Measurements from ENCODE around the gene ANKH. TPM values are rescaled to one million over a fixed set of nuclear protein-coding genes. Genes with fewer than 3 reads are reported as not detected.

Gene ANKH
- total and polyA plus RNA-seq, 2 donors (not counting 1 experiment from before 2014, with no cell fraction given), result 13.7 to 71.1 TPM

GRCh38 chr5:14851050-14851419 is 20.5 kb downstream of the ANKH start:
- no peaks in the 10 kb centered on the region for H3K9me3 Mint-ChIP-seq (ENCODE audit: insufficient read depth)
- Histone ChIP-seq H3K36me3 (replicated peaks in 1 of 2; ENCODE audit: control extremely low read depth in 1 of 2, control insufficient read depth in 1 of 2, extremely low read depth in 1 of 2, insufficient read depth in 2 of 2, low read length in 1 of 2) (no peaks in the 10 kb centered on the region), H3K9me3 (ENCODE audit: control extremely low read depth in 1 of 3, control insufficient read depth in 2 of 3, insufficient read depth in 1 of 3, low read length in 2 of 3) (no peaks in the 10 kb centered on the region), H3K27ac (ENCODE audit: low read length in 2 of 2) (no peak overlapping the region), H3K4me3 (ENCODE audit: control extremely low read depth in 1 of 5, extremely low read depth in 1 of 5, insufficient read depth in 1 of 5, low read depth in 2 of 5, low read length in 4 of 5) (no peak overlapping the region), H3K4me1 (ENCODE audit: control insufficient read depth in 2 of 2, insufficient read depth in 2 of 2, low read length in 2 of 2) (peaks cover 8 to 9% of the 10 kb centered on the region in 2 donors), H3K27me3 (replicated peaks in 1 of 4; ENCODE audit: control extremely low read depth in 1 of 4, control insufficient read depth in 3 of 4, insufficient read depth in 4 of 4, low read length in 3 of 4) (no peaks in the 10 kb centered on the region), H3K9ac (ENCODE audit: low read length) (no peak overlapping the region), H4K20me1 (ENCODE audit: control insufficient read depth, insufficient read depth, low read length, poor library complexity, severe bottlenecking) (no peaks in the 10 kb centered on the region), H3K4me2 (replicated peaks; ENCODE audit: low read depth, low read length, poor library complexity, severe bottlenecking) (no peak overlapping the region), H3K79me2 (ENCODE audit: control insufficient read depth, insufficient read depth, low read length) (peaks cover 7% of the 10 kb centered on the region), H2AFZ (ENCODE audit: insufficient read depth, low read depth, low read length, poor library complexity, severe bottlenecking) (no peak overlapping the region)
- no peak for TF ChIP-seq EZH2 (IDR thresholded peaks at IDR 0.05; ENCODE audit: borderline replicate concordance, insufficient read depth, low read depth, low read length, poor library complexity, severe bottlenecking)
- TF ChIP-seq CTCF (IDR thresholded peaks at IDR 0.05), result no peak
- no peaks in the 10 kb centered on the region for H3K27me3 Mint-ChIP-seq
- no peak overlapping the region for H3K4me3 Mint-ChIP-seq
- POLR2A ChIA-PET, result no interaction called here
- CTCF ChIA-PET, result interaction anchor here (1.1 kb wide), 1 partner anchor 124 kb away, joined by 3 read pairs; no protein-coding TSS in a partner anchor
- ATAC-seq (ENCODE audit: low read depth), result no peak
- DNase-seq, result no peak
- no peak overlapping the region for H3K27ac Mint-ChIP-seq
- peaks cover 21% of the 10 kb centered on the region for H3K4me1 Mint-ChIP-seq
- intact Hi-C loops (cut with micrococcal nuclease), result no loop called here
- 73% methylated on average over 4 of the region's 5 CpGs for WGBS (ENCODE audit: insufficient coverage)

- Mint-ChIP-seq H3K4me1 (peaks cover 21% of the 10 kb centered on the region), H3K27ac (no peak overlapping the region), H3K27me3 (no peaks in the 10 kb centered on the region), H3K9me3 (ENCODE audit: insufficient read depth) (no peaks in the 10 kb centered on the region), H3K4me3 (no peak overlapping the region)
- Histone ChIP-seq H4K20me1 (ENCODE audit: control insufficient read depth, insufficient read depth, low read length, poor library complexity, severe bottlenecking) (no peaks in the 10 kb centered on the region), H2AFZ (ENCODE audit: insufficient read depth, low read depth, low read length, poor library complexity, severe bottlenecking) (no peak overlapping the region), H3K79me2 (ENCODE audit: control insufficient read depth, insufficient read depth, low read length) (peaks cover 7% of the 10 kb centered on the region), H3K9ac (ENCODE audit: low read length) (no peak overlapping the region), H3K27ac (ENCODE audit: low read length in 2 of 2) (no peak overlapping the region), H3K27me3 (replicated peaks in 1 of 4; ENCODE audit: control extremely low read depth in 1 of 4, control insufficient read depth in 3 of 4, insufficient read depth in 4 of 4, low read length in 3 of 4) (no peaks in the 10 kb centered on the region), H3K4me1 (ENCODE audit: control insufficient read depth in 2 of 2, insufficient read depth in 2 of 2, low read length in 2 of 2) (peaks cover 8 to 9% of the 10 kb centered on the region in 2 donors), H3K36me3 (replicated peaks in 1 of 2; ENCODE audit: control extremely low read depth in 1 of 2, control insufficient read depth in 1 of 2, extremely low read depth in 1 of 2, insufficient read depth in 2 of 2, low read length in 1 of 2) (no peaks in the 10 kb centered on the region), H3K4me2 (replicated peaks; ENCODE audit: low read depth, low read length, poor library complexity, severe bottlenecking) (no peak overlapping the region), H3K9me3 (ENCODE audit: control extremely low read depth in 1 of 3, control insufficient read depth in 2 of 3, insufficient read depth in 1 of 3, low read length in 2 of 3) (no peaks in the 10 kb centered on the region), H3K4me3 (ENCODE audit: control extremely low read depth in 1 of 5, extremely low read depth in 1 of 5, insufficient read depth in 1 of 5, low read depth in 2 of 5, low read length in 4 of 5) (no peak overlapping the region)
- TF ChIP-seq EZH2 (IDR thresholded peaks at IDR 0.05; ENCODE audit: borderline replicate concordance, insufficient read depth, low read depth, low read length, poor library complexity, severe bottlenecking) (no peak), CTCF (IDR thresholded peaks at IDR 0.05) (no peak)
- DNase-seq, result no peak
- intact Hi-C loops (cut with micrococcal nuclease), result no loop called here
- CTCF ChIA-PET, result no interaction called here
- WGBS (ENCODE audit: insufficient coverage), result 88% methylated on average over 8 of the region's 9 CpGs
- POLR2A ChIA-PET, result no interaction called here
- no peak for ATAC-seq (ENCODE audit: low read depth)
Measured at GRCh38 chr5:14850419-14851049, 21.0 kb downstream of the ANKH start.
